H9 (cell line): ENCODE data around the gene CCNY. TPM values are rescaled to one million over a fixed set of nuclear protein-coding genes. Genes with fewer than 3 reads are reported as not detected.

Experiments
- DNase-seq: peaks from one replicate; pipeline ENCODE4 v3.0.0-alpha.2; 2017
- H2AFZ ChIP-seq: one replicate; pipeline ENCODE4 v1.6.1; 2013; ENCODE audit warnings: mild to moderate bottlenecking, low read length, control low read depth, moderate library complexity
- H2AK5ac ChIP-seq: 2 replicates; pipeline ENCODE4 v1.6.1; 2013; ENCODE audit warnings: low read length, control low read depth, mixed read lengths; ENCODE audit not compliant: insufficient read length
- H2BK120ac ChIP-seq: one replicate; pipeline ENCODE4 v1.6.1; 2013; ENCODE audit warnings: low read depth, mild to moderate bottlenecking, low read length, control low read depth, inconsistent platforms; ENCODE audit not compliant: poor library complexity, severe bottlenecking
- H2BK12ac ChIP-seq: 2 replicates; pipeline ENCODE4 v1.6.1; 2013; ENCODE audit warnings: low read length, control low read depth, mixed read lengths, low read depth; ENCODE audit not compliant: insufficient read length
- H2BK15ac ChIP-seq: 2 replicates; pipeline ENCODE4 v1.6.1; 2013; ENCODE audit warnings: low read depth, low read length, control low read depth
- H2BK20ac ChIP-seq: one replicate; pipeline ENCODE4 v1.6.1; 2013; ENCODE audit warnings: low read depth, mild to moderate bottlenecking, low read length, control low read depth, inconsistent platforms; ENCODE audit not compliant: poor library complexity, severe bottlenecking
- H2BK5ac ChIP-seq: 2 replicates; pipeline ENCODE4 v1.6.1; 2013; ENCODE audit warnings: low read length, control low read depth, mixed read lengths; ENCODE audit not compliant: insufficient read length
- H3K14ac ChIP-seq: 2 replicates; pipeline ENCODE4 v1.6.1; 2013; ENCODE audit warnings: low read length, control low read depth; ENCODE audit not compliant: insufficient read depth
- H3K18ac ChIP-seq: 2 replicates; pipeline ENCODE4 v1.6.1; 2013; ENCODE audit warnings: low read depth, mild to moderate bottlenecking, mixed read lengths, low read length, control low read depth; ENCODE audit not compliant: insufficient read length
- H3K23ac ChIP-seq: 2 replicates; pipeline ENCODE4 v1.6.1; 2013; ENCODE audit warnings: low read length, control low read depth, mixed read lengths, low read depth; ENCODE audit not compliant: insufficient read length
- H3K23me2 ChIP-seq: 2 replicates; pipeline ENCODE4 v1.6.1; 2013; ENCODE audit warnings: low read depth, mild to moderate bottlenecking, mixed read lengths, low read length, control low read depth; ENCODE audit not compliant: insufficient read length, poor library complexity, severe bottlenecking
- H3K27ac ChIP-seq: 2 replicates; pipeline ENCODE4 v1.5.1; 2013; ENCODE audit warnings: low read length, control low read depth, mixed read lengths, low read depth; ENCODE audit not compliant: insufficient read length
- H3K27me3 ChIP-seq: 2 replicates; pipeline ENCODE4 v1.6.1; 2013; ENCODE audit warnings: low read length, control low read depth, inconsistent platforms; ENCODE audit not compliant: insufficient read depth
- H3K4ac ChIP-seq: 2 replicates; pipeline ENCODE4 v1.6.1; 2013; ENCODE audit warnings: low read depth, mild to moderate bottlenecking, control low read depth, inconsistent platforms, low read length, moderate library complexity
- H3K4me1 ChIP-seq: 2 replicates; pipeline ENCODE4 v1.6.1; 2013; ENCODE audit warnings: low read length, control low read depth, inconsistent platforms; ENCODE audit not compliant: insufficient read depth
- H3K4me2 ChIP-seq: 2 replicates; pipeline ENCODE4 v1.6.1; 2013; ENCODE audit warnings: low read length, control low read depth, mixed read lengths; ENCODE audit not compliant: insufficient read length, insufficient read depth
- H3K56ac ChIP-seq: 2 replicates; pipeline ENCODE4 v1.6.1; 2013; ENCODE audit warnings: low read depth, mild to moderate bottlenecking, mixed read lengths, low read length, control low read depth; ENCODE audit not compliant: insufficient read length
- H3K79me1 ChIP-seq: 2 replicates; pipeline ENCODE4 v1.6.1; 2013; ENCODE audit warnings: low read depth, mild to moderate bottlenecking, moderate library complexity, low read length, control low read depth, inconsistent platforms; ENCODE audit not compliant: insufficient read depth, poor library complexity, severe bottlenecking
- H3K79me2 ChIP-seq: 2 replicates; pipeline ENCODE4 v1.6.1; 2013; ENCODE audit warnings: low read length, control low read depth, inconsistent platforms; ENCODE audit not compliant: insufficient read depth
- H3K9ac ChIP-seq: 2 replicates; pipeline ENCODE4 v1.6.1; 2013; ENCODE audit warnings: low read length, control low read depth, mixed read lengths; ENCODE audit not compliant: insufficient read length; ENCODE audit errors: extremely low read depth
- H3K9me3 ChIP-seq: one replicate; pipeline ENCODE4 v1.6.1; 2013; ENCODE audit warnings: low read depth, low read length, inconsistent platforms; ENCODE audit not compliant: control insufficient read depth
- H3T11ph ChIP-seq: one replicate; pipeline ENCODE4 v1.6.1; 2013; ENCODE audit warnings: mild to moderate bottlenecking, low read length, control low read depth, inconsistent platforms
- H4K20me1 ChIP-seq: one replicate; pipeline ENCODE4 v1.6.1; 2013; ENCODE audit not compliant: control insufficient read depth, insufficient read length, insufficient read depth
- H4K5ac ChIP-seq: 2 replicates; pipeline ENCODE4 v1.6.1; 2013; ENCODE audit warnings: low read depth, mild to moderate bottlenecking, mixed read lengths, low read length, control low read depth; ENCODE audit not compliant: insufficient read length
- H4K8ac ChIP-seq: replicated peaks from 2 replicates; pipeline ENCODE4 v1.6.1; 2013; ENCODE audit warnings: low read length, control low read depth, mixed read lengths, low read depth; ENCODE audit not compliant: insufficient read length
- H4K91ac ChIP-seq: 2 replicates; pipeline ENCODE4 v1.6.1; 2013; ENCODE audit warnings: low read depth, mild to moderate bottlenecking, moderate library complexity, mixed read lengths, low read length, control low read depth; ENCODE audit not compliant: insufficient read length
- H3K27ac Mint-ChIP-seq, 3 experiments: 2 replicates in 2 of 3; 3 replicates in 1 of 3; pipeline ENCODE4 v1.8.0; 2020 to 2021; ENCODE audit warnings: mixed read lengths in 3 of 3, mild to moderate bottlenecking in 1 of 3, moderate library complexity in 1 of 3
- H3K27me3 Mint-ChIP-seq: 2 replicates; pipeline ENCODE4 v1.8.0; 2021; ENCODE audit warnings: low read depth, mild to moderate bottlenecking, moderate library complexity, mixed read lengths
- H3K36me3 Mint-ChIP-seq, 3 experiments: 2 replicates in 2 of 3; 3 replicates in 1 of 3; pipeline ENCODE4 v1.8.0; 2020 to 2021; ENCODE audit warnings: low read depth in 3 of 3, mixed read lengths in 3 of 3; ENCODE audit not compliant: insufficient read depth in 1 of 3
- H3K4me1 Mint-ChIP-seq, 2 experiments: 2 replicates each; pipeline ENCODE4 v1.8.0; 2020; ENCODE audit warnings: mixed read lengths in 2 of 2
- H3K4me3 Mint-ChIP-seq, 2 experiments: 2 replicates in 1 of 2; 3 replicates in 1 of 2; pipeline ENCODE4 v1.8.0; 2020 to 2021; ENCODE audit warnings: mild to moderate bottlenecking in 2 of 2, mixed read lengths in 2 of 2, moderate library complexity in 1 of 2
- H3K9me3 Mint-ChIP-seq, 2 experiments: 2 replicates in 1 of 2; 3 replicates in 1 of 2; pipeline ENCODE4 v1.8.0; 2020; ENCODE audit warnings: mild to moderate bottlenecking in 2 of 2, mixed read lengths in 2 of 2, moderate library complexity in 1 of 2
- CTCF ChIP-seq: fragments of 200-600 bp; sonication (generic); conservative IDR thresholded peaks from 3 replicates; pipeline ENCODE4 v1.8.0; 2021; ENCODE audit warnings: antibody characterized with exemption, mild to moderate bottlenecking
- WGBS: extraction: QIAGEN DNeasy Blood & Tissue Kit; methylation state at CpG from one replicate; pipeline ENCODE4 v1.1.7; 2013; ENCODE audit warnings: missing lambda C conversion rate, low lambda C conversion rate, mixed read lengths; ENCODE audit not compliant: insufficient read length; ENCODE audit errors: extremely low coverage; 5-methylcytosine and 5-hydroxymethylcytosine counted together
- total RNA-seq: library from RNA; stranded (reverse); gene quantifications from 2 replicates; pipeline ENCODE4 v1.2.1, GENCODE V29; 2021

CCNY gene
- total RNA-seq, 1 experiment from 2014 or later: 62.1 TPM

- no peak overlapping the region for H3T11ph ChIP-seq
- H3K23me2 ChIP-seq: no peaks in the 10 kb centered on the region
- H4K8ac ChIP-seq: no peak overlapping the region
- H3K4ac ChIP-seq: no peak overlapping the region
- H3K4me3 Mint-ChIP-seq: no peak overlapping the region
- WGBS: no CpG with 5 or more reads among the region's 9 CpGs
- H2BK120ac ChIP-seq: no peak overlapping the region
- H3K4me1 Mint-ChIP-seq: no peaks in the 10 kb centered on the region; a peak in 1 of 4 replicates
- no peak for DNase-seq
- H2BK5ac ChIP-seq: no peak overlapping the region
- H3K36me3 Mint-ChIP-seq: no peaks in the 10 kb centered on the region
- no peak overlapping the region for H3K56ac ChIP-seq
- H3K4me2 ChIP-seq: no peak overlapping the region
- no peak overlapping the region for H2BK20ac ChIP-seq
- no peak overlapping the region for H2AK5ac ChIP-seq
- no peak overlapping the region for H4K5ac ChIP-seq
- H3K4me1 ChIP-seq: no peaks in the 10 kb centered on the region
- no peak overlapping the region for H3K9ac ChIP-seq
- no peaks in the 10 kb centered on the region for H4K20me1 ChIP-seq
- H3K27ac ChIP-seq: no peak overlapping the region
- H3K14ac ChIP-seq: peak overlapping the region; percentile 6; the same call in 1 of the 2 replicates
- H2AFZ ChIP-seq: no peak overlapping the region
- H3K79me1 ChIP-seq: no peaks in the 10 kb centered on the region
- no peak overlapping the region for H3K18ac ChIP-seq
- no peak overlapping the region; a peak in 1 of 7 replicates for H3K27ac Mint-ChIP-seq
- H3K27me3 ChIP-seq: no peaks in the 10 kb centered on the region
- H4K91ac ChIP-seq: no peak overlapping the region
- no peaks in the 10 kb centered on the region for H3K79me2 ChIP-seq
- no peak overlapping the region for H2BK12ac ChIP-seq
- no peak overlapping the region for H3K23ac ChIP-seq
- no peak overlapping the region for H2BK15ac ChIP-seq
- H3K9me3 Mint-ChIP-seq: no peaks in the 10 kb centered on the region
- H3K9me3 ChIP-seq: no peaks in the 10 kb centered on the region
- no peak for TF ChIP-seq CTCF
- peaks cover 3% of the 10 kb centered on the region; the same call in 1 of the 2 replicates for H3K27me3 Mint-ChIP-seq
Observed at GRCh38 chr10:35306852-35307251, 29.5 kb upstream of the CCNY start.
